Activated CD4-positive, alpha-beta T cell treated with anti-CD3 and anti-CD28 coated beads, Interleukin-2, amount 50 U/mL, for 24 hours (primary cell): Measurements from ENCODE around the gene HDLBP.
"Not testable (repeated sequence)": the region's sequence is repeated elsewhere in the genome, so short reads cannot be mapped to it uniquely, and the experiment has no call there.

ENCODE experiments used
- DNase-seq, 2 donors: peaks; one replicate each; pipeline ENCODE4 v3.0.0-alpha.2; 2020; ENCODE audit warnings: low read depth in 1 of 2, low spot score in 1 of 2

HDLBP gene

GRCh38 chr2:241308832-241309500 lies 6.5 kb downstream of the HDLBP start:
- no peak for DNase-seq

- no peak for DNase-seq
Observed at GRCh38 chr2:241308267-241308666, 7.2 kb downstream of the HDLBP start.

GRCh38 chr2:241307055-241307454 lies 8.4 kb downstream of the HDLBP start:
- no peak for DNase-seq

DNA sequence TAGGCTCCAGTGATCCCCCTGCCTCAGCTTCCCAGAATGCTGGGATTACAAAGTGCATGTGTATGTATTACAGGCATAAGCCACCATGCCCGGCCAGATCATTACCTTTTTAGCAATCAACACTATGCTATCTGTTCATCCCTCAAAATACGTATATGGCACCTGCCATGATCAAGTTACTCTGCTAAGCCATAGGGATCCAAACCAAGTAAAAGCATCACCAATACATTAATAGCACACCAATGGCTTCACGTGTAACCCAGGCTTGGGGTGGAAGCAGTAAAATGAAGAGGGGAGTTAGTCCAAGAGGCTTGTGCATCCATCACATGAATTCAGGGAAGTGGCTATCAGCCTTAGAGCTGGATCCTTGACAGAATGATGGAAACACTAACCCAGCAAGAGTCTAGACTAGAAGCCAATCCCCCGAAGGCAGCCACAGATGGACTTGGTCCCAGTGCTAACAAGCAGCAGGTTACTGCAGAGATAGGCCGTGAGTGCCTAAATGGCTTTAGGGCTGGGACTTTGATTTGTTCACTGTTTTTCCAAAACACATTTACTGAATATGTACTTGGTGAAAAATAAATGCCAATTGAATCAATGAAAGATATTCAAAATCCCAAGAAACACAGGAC lies 11.3 kb downstream of the HDLBP start:
- DNase-seq = no peak

GRCh38 chr2:241302759-241303651 lies 12.5 kb downstream of the HDLBP start:
- no peak for DNase-seq

GRCh38 chr2:241302083-241302482 lies 13.4 kb downstream of the HDLBP start:
- DNase-seq = no peak

DNA sequence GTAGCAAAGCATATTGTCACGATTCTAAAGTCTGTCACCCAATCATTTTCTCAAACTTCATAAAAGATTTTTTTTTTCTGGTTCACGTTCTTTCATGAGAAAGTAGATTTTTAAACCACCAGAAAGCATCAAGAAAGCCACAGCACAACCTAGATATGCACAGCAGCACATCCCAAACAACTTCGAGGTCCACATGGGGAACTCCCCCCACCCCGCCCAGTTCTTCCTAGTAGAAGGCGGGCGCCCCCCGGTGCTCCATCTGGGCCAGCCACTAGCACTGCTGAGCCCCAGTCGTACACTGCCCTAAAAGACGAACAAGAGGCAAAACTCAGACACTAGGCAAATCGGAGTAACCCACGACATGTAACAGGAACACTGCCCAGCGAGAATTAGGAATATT lies 15.5 kb downstream of the HDLBP start:
- no peak for DNase-seq

- DNase-seq = no peak
Observed at GRCh38 chr2:241298673-241299072, 16.8 kb downstream of the HDLBP start.

DNA sequence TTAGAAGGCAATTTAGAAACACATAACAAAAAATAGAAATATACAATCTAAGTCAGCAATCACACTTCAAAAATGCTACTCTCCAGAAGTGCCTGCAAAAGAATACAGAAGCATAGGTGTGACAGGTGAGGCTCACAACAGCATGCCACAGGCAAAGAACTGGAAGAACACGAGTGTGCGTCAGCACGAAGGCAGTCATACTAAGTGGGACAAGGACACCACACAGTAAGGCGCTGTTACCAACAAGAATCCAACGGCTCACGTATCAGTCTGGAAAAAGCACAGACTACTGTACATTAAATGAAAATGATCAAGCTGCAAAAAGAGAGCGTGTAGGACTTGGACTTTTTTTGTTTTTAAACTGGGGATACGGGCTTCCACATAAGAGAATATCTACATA lies 18.7 kb downstream of the HDLBP start:
- DNase-seq = no peak

DNA sequence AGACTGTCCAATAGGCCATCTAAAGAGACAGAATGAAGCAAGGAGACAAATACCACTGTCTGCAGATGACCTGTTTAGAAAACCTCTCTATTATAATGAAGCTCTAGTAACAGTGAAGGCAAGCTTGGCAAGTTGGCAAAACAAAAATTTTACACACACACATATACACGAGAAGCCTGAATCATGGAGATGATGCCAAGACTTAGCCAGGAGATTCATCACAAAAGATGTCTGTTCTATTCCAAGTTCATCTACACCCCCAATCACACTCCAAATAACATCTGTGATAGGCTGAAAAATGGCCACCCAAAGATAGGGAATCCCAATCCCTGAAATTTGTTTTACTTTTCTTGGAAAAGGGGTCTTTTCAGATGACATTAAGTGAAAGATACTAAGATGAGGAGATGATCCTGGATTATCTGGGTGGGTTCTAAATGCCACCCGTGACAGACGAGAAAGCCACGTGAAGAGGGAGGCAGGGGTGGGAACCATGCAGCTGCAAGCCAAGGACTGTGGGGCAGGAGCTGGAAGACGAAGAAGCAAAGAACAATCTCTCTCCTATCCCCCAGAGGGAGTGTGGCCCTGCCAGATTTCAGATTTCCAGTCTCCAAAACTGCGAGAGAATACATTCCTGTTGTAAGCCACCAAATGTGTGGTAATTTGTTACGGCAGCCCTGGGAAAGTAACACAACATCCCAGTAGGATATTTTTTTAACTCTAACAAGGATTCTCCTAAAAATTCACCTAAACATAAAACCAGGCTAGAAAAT lies 20.0 kb downstream of the HDLBP start:
- DNase-seq = no peak

DNA sequence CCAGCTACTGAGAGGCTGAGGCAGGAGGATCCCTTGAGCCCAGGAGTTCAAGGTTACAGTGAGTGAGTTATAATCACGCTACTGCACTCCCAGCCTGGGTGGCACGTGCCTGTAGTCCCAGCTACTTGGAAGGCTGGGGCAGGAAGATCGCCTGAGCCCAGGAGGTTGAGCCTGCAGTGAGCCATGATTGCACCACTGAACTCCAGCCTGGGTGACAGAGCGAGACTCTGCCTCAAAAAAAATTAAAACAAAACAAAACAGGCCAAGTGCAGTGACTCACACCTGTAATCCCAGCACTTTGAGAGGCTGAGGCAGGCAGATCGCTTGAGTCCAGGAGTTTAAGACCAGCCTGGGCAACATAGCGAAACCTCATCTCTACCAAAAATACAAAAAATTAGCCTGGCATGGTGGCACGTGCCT lies 22.1 kb downstream of the HDLBP start:
- DNase-seq = not testable (repeated sequence)

DNA sequence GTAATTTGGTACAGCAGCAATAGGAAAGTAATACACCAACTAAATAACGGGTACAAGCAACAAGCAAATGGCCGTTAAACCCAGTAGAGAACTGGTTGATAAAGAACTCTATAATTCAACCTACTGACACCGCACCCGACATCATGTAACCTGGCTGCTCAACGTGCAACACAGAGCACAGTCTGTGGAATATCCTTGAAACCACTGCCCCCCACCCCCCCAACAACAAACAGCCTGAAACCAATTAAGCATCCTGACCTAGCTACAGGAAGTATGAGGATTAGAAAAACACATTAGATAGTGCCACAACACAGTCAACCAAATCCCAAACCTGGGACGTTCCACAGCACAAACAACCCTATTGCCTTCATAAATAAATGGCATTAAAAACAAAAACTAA lies 23.5 kb downstream of the HDLBP start:
- DNase-seq = no peak

GRCh38 chr2:241291153-241291552 lies 24.3 kb downstream of the HDLBP start:
- no peak for DNase-seq

- DNase-seq = no peak
Observed at GRCh38 chr2:241289597-241289996, 25.9 kb downstream of the HDLBP start.

DNA sequence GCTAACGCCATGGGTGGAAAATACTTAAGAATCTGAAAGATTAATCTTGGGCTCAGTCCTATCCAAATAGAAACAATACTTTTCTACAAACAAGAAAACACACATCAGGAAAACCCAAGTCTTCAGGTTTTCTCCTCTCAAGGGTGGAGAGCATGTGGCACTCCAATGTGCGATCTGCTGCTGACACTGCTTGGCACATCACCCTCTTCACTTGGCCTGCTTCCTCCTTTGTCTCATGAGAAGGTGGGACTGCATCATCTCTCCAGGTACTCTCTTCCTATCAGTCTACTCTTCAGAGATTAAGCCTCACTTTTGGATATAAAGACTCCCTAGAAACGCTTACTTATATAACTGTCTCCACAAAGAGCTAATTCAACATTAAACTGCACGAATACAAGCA lies 26.4 kb downstream of the HDLBP start:
- no peak for DNase-seq

GRCh38 chr2:241288324-241288888 lies 27.1 kb downstream of the HDLBP start:
- DNase-seq = no peak

GRCh38 chr2:241286348-241287090 lies 29.0 kb downstream of the HDLBP start:
- no peak for DNase-seq

GRCh38 chr2:241285596-241285995 lies 29.9 kb downstream of the HDLBP start:
- DNase-seq = no peak

DNA sequence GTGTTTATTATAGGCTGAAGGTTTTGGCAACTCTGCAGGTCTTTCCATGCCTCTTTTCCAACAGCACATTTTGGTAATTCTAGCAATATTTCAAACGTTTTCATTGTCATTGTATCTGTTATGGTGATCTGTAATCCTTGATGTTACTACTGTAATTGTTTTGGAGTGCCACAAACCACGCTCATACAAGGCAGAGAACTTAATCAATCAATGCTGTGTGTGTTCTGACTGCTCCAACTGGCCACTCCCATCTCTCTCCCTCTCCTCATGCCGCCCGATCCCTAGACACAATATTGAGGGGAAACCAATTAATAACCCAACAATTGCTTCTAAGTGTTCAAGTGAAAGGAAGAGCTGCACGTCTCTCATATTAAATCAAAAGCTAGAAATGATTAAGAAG lies 32.9 kb downstream of the HDLBP start:
- DNase-seq = no peak

DNA sequence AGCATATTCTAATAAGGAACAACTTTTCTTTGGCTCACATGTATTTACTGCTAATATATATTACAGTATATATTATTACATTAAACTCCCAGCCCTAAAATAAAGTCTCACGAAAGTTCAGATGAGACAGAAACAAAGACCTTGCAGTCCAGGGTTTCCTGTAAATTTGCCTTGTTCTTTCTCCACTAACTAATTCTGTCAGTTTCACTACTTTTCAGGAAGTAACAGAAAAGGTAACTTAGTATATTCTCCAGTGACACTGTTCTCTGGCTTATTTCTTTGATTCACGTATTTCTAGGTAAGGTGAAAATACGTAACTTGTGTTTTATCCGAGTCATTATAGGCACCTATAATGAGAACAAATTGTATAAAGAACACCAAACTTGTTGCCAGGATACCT lies 35.2 kb downstream of the HDLBP start:
- DNase-seq = no peak
